M059J (cell line): ENCODE results near the gene COX6B2. TPM values are rescaled to one million over a fixed set of nuclear protein-coding genes. Genes with fewer than 3 reads are reported as not detected.

Experiments
- DNase-seq: peaks from one replicate; pipeline ENCODE4 v3.0.0-alpha.2; 2012; ENCODE audit warnings: low read depth
- total RNA-seq: library from RNA; depleted of rRNA; stranded (reverse); fragments of >200 nt; shearing (Covaris generic); gene quantifications from 2 replicates; pipeline ENCODE4 v1.2.3, GENCODE V29; 2014

Gene COX6B2
- total RNA-seq, 1 experiment from 2014 or later: 0.30 TPM

DNA sequence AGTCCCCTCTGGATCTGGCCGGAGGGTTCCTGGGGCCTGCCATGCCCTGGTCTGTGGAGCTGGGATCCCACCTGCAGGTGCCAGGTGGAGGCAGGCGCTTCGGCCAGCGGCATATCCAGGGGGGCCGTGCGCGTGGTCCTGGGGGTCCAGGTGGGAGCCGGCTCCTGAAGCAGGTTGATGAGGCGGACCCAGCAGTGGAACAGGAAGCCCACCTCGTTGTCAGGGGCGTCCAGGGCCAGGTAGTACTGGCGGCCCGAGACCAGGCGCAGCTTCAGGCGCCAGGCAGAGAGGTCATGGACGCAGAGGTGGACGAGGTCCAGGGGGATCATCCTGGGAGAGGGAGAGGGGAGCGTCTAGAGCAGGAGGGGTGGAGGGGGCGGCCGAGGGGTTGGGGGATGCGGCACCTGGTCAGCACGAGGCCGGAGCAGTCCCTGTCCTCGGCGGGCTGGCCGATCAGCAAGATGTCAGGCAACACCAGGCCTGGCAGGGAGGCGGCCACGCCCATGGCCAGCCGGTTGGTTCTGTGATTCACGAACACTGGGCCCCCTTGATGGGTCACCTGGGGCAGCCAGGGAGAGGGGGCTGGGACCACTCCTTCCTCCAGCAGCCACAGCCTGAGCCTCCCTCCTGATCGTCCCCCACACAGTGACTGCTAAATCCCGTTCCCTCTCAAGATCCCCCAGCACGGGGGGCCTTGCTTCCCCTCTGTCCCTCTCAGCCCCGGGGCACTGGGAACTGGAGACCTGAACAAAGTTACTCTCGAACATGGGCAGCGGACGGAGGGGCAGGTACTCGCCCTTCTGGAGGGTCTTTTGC is 7.9 kb upstream of the COX6B2 start:
- DNase-seq: no peak

DNA sequence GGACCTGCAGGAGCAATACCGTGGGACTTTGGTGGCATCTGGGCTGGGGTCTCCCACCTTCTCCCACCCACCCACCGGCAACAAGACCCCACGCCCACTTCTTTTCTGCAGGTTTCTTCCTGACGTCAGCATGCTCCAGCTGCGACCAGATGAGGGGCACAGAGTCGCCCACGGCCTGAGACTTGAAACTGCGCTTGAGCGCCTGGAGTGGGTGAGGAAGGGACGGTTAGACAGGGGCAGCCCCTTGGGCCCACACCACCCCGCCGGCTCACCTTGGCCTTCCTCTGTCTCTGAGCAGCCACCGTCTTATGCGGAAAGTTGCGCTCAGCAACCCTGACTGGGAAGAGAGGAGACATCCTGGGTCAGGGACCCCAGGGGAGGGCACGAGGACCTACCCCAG is 6.4 kb upstream of the COX6B2 start:
- DNase-seq: no peak

DNA sequence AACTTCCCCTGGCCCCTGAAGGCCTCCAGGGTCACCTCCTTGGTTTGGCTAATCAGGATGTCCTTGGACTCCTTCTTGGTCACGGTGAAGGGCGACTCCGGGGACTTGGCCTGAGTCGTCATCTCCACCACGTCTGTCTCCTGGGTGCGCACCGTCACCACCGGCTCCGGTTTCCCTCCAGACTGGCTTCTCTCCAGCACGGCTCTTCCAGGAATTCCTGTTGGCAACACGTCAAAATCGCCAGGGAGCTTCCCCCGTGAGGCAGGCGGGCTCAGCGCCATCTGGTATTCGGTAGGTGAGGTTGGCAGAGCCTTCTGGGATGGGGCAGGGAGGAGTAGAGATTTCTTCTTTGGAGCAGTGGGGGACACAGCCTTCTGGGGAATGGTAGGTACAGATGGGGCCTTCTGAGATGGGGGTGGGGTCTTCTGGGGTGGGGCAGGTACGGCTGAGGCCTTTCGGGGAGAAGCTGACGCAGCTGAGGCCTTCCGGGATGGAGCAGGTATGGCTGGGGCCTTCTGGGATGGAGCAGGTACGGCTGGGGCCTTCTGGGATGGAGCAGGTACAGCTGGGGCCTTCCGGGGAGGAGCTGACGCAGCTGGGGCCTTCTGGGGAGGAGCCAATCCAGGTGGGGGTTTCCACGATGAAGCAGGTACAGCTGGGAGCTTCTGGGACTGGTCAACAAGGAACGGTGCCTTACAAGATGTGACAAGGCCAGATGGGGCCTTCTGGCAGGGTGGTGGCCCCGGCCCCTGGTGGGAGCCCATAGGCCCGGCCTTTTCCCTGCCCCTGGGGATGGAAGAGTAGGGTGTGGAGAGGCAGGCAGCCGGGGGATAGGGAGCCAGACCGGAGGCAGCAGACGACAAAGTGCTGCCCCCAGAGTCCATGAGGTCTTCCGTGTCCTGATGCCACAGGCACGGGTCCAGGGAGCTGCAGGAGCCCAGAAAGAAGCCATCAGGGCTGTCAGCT is 4.7 kb upstream of the COX6B2 start:
- no peak for DNase-seq

DNA sequence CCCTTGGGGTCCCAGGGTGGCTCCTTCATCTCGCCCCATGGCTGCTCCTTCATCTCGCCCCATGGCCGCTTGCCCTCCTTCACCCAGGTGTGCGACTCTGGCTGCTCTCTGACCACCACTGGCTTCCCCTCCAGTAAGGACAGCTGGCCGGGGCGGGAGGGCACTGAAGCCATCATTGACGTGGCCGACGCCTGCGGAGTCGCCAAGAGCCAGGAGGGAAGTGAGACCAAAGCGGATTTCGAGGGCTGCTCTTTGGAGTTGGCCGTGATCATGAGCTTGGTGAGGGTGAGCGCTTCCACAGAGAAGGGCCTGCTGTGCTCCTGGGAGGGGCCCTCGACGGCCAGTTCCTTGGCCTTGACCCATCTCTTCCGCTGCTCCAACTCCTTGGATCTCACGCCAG is 4.0 kb upstream of the COX6B2 start:
- no peak for DNase-seq

DNA sequence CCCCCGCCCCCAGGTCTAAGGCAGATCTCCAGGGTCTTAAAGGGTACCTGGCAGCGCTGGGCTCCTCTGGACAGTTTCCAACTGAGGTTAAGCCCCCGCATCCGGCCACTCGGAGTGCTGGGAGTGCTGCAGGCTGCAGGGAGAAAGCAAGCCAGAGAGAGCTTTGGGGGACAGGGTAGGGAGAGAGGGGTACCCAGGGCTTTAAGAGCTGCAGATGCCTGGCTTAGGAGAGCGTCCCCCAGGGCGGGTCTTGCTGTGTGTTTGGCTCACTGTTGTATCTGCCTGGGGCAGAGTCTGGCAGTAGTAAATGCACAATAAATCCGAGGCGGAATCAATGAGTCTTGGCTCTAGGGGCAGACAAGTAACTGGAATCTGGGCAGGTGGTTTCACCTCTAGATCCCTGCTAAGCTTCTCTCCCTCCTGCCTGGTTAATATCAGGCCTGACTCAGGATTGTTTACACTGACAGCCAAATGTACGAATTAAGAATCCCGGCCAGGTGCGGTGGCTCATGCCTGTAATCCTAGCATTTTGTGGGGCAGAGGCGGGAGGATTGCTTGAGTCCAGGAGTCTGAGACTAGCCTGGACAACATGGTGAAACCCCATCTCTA is 798 bp upstream of the COX6B2 start:
- DNase-seq: peak; percentile 38

DNA sequence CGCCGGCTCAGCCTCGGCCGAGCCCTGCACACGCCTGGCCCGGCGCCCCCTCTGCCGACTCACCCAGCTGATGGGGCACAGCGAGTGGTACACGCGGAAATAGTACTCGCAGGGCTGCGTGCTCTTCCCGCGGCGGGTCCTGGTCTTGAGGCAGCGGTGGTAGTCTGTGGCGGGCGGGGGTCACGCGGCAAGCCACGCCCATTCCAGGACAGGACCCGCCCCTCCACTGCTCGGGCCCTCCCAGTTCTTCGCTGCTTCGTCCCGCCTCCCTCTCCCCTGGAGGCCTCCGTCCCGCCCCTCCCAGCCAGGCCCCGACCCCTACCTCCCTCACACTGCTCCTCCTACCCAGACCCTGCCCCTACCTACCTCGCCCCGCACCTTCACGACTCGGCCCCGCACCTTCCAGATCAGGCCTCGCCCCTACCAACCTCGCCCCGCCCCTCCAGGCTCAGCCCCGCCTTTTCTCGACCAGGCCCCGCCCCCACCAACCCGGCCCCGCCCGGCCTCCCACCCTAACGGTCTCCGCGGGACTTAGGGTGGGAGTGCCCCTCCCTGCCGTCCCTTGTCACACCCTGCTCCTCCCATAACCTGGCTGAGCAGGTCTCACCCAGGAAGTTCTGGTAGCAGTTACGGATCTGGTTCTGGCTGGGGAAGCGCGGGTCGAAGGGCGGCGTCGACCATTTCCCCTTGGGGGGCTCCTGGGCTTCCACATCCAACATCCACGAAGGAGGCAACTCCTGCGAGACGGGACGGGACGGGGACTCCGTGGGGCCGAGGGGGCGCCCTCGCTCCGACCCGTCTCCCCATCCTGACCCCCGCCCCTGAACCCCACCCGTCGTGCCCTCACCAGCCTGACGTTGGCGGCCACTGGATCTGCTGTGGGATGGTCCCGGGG is 469 bp downstream of the COX6B2 start:
- peak; percentile 53 for DNase-seq

DNA sequence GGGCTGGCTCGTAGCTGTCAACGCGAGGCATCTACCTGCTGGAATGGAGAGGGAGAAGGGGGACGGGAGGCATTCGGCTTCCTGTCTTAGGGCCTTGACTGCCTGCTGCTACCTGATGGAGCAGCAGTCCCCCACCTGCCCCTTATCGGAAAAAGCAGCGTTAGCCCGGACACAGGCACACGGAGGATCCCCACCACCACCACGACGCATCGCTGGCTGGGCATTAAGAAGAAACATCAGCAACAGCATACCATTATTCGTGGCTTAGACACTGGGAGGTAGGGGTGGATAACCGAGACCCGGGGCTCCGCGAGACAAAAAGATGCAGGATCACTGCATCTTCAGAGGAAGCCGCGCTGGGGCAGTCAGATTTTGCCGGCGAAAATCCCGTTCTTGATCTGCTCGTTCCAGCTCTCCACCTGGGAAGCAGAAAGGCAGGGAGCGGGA is 1.1 kb downstream of the COX6B2 start:
- DNase-seq: no peak

DNA sequence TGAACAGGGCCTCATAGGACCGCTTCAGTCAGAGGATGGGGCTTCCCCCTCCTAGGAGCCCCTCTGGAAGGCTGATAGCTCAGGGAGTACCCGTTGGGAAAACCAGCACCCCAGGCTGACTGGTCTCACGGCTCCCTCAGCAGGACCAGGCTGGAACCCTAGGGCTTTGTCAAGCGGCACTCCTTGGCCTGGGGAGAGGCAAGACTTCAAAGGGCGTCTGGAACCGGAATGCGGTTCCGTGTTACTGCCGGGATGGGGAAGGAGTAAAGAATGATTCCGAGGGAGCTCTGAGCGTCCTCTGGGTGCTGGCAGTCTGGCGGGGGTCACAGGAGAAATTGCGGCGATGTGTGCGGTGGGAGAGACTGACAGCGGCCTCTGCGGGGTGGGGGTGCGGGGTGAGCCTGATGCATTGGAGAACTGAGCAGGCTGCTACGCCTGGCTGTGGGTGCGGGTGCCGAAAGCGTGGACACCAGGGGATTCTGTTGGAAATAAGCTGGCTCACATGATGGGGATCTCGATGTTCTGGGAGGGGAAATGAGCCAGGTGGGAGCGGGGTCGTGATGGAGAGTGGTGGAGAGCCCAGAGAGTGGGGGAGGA is 1.9 kb downstream of the COX6B2 start:
- DNase-seq: no peak

DNA sequence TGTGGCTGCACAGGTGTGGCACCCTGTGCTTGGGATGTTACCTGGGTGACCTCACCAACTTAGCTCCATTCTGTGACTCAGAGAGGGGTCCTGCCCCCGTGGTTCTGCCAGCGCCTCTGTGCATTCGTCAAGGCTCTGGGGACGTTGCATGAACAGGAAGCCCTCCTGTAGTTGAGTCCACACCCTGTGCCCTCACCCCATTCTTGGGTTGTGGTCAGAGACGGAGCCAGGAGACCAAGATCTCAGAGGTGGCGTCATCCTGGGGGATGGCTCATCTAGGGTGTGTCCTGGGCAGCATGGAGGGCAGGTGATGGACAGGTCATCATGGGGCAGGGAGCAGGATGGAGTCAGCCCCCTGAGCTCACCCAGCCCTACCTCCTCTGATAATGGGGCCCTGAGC is 2.5 kb downstream of the COX6B2 start:
- peak; percentile 70 for DNase-seq

DNA sequence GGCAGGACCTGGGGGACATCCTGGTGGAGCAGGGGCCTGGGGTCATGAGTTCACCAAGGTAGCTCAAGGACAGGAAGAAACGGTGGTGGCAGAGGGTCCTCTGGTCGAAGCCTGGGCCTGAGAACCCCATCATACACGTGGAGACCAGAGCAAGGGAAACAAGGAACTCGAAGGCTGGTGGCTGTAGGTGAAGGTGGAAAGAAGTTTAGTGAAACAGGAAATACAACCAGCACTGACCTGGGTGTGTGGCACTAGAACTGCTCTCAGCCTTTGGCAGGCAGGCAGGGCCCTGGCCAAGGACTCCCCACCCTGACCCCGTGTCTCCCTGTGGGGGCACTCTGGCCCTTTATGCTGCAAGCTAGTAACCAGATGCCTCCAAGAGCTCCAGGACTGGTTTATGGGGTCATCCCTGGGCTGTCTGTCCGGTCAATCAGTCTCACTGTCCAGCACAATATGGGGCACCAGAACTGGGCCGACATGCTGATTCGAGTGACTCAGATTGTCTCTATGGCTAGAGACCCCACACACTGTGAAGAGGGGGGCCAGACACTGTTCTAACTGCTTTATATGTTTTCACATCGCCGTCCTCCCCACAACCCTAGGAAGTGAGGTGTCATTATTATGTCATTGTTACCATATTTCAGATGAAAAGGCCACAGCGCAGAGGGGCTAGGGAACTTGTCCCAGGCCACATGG is 3.8 kb downstream of the COX6B2 start:
- no peak for DNase-seq

DNA sequence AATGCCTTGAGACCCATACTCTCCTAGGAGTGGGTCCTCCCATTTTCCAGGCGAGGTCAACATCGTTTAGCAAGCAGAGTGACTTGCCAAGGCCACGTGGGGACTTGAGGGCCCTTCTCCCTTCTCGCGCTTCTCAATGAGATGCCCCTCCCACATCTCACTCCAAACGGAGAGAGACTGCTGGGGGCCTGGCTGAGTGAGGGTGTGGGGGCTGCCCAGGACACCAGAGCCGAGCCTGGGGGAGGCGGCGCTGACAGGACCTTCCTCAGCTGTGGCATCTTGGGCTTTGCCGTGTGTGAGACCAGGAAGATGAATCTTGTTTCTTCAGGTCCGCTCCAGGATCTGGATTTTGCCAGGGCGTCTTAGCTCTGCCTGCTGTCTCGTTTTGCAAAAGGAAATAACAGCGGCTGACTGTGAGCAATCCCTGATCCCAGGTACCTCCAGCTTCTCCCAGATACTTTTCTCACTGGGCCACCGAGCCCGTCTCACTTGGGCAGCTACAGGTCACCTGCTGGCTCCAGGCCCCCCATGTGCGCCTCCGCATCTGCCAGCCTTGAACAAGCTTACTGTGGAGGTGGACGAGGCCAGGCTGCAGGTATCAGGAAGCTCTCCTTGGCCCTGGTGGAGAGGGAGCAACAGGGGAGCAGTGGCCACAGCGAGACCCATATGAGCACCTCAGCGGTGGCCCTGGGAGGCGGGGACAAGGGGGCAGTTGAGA is 6.0 kb downstream of the COX6B2 start:
- no peak for DNase-seq

DNA sequence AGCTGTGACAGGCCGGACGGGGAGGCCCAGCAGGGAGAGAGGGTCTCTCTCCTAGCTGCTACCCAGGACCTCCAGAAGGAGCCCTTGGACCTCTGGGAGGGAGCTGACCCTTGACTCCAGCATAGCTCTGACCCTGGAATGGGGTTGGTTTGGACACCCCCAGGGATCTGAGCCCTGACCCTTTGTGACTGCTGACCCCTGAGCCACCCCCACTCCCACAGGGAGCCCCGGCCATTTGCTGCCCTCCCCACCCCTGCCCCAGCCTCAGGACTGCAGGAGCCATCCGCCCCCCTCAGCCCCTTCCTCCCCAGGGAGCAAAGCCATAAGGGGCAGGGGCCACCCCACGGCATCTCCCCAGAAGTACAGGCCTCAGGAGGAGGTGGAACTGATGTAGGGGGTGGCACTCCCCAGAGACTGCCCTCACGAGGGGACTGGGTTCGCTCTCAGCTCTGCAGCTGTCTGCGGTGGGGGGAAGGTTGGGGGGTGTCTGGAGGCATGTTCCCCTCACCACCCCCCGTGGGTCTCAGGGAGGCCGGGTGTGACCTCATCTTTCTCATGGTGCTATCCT is 7.0 kb downstream of the COX6B2 start:
- DNase-seq: no peak

DNA sequence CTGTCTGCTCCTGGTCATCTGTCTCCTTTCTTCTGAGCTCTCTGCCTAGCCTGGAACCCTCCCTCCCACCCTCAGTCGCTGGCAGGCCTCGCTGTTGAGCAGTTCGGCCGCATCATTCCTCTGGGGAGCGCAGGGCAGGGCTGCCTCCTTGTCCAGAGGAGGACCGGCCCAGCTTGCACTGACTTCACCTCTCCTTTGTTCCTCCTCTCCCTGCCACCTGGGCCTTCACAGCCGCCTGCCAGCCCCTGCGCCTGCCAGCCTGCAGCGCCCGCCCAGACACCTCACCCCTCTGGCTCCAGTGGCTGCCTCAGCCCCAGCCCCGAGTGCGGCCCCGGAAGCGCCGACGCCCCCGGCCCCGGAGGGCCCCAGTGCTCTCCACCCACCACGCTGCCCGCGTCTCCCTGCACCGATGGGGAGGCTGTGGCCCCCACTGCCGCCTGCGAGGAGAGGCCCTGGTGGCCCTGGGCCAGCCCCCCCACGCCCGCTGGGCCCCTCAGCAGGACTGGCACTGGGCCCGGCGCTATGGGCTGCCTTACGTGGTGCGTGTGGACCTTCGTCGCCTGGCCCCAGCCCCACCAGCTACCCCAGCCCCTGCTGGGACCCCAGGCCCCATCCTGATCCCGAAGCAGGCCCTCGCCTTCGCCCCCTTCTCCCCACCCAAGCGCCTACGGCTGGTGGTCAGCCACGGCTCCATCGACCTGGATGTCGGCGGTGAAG is 7.6 kb downstream of the COX6B2 start:
- no peak for DNase-seq

DNA sequence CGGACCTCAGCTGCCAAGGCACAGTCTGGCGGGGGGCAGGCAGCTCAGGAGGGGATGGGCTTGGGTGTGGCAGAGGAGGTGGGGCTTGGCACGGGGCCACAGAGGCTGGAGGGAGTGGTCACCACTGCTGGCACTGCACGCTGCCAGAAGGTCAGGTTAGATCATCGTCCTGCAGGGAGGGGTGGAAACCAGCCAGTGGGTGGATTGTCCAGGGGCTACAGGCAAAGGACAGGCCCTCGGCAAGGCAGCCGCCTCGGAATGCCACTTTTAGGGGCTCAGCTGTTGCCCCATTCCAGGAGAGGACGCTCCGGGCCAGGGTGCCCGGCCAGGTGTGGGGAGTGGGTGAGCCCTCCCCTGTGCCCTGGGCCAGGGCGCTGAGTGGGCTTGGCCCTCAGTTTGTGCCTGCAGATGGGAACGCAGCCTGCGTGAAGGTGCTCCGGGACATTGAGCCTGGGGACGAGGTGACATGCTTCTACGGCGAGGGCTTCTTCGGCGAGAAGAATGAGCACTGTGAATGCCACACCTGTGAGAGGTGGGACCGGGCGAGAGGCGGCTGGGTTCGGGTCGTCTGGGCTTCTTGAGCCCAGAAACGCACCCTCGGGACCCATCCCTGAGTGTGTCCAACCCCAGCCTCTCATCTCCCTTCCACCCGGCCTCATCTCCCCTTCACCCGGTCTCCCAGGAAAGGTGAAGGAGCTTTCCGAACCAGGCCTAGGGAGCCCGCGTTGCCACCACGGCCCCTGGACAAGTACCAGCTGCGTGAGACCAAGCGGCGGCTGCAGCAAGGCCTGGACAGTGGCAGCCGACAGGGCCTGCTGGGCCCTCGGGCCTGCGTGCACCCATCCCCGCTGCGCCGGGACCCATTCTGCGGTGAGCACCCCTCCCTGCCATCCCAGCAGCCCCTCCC is 8.4 kb downstream of the COX6B2 start:
- DNase-seq: no peak

DNA sequence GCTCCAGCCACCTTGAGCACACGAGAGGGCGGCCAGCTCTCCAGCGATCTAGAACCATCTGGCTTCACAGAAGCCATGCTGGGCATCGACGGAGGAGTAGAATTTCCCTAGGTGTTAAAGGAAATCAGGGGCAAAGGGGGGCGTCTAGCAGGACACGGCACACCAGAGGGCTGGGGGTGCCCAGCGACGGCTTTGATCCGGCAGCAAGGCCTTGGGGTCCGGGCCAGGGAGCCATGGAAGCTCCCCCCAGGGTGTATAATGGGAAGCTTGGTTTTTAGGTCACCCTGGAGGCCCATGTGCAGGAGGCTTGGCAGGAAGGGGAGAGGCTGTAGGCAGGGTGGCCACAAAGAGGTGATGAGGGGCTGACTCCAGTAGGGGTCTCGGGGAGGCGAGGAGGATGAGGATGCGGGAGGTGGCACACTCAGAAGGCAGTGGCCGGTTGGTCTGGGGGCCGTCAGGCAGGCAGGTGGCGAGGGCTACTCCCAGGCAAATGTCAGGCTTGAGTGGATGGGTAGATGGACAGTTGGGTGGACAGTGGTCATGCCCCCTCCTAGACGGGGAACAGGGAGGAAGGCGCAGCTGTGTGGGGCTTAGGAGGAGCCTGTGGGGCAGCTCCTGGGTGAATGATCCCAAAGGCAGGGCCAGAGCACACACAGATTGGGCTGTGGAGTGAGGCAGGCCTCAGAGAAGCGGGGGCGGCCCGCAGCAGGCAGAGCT is 9.3 kb downstream of the COX6B2 start:
- no peak for DNase-seq

DNA sequence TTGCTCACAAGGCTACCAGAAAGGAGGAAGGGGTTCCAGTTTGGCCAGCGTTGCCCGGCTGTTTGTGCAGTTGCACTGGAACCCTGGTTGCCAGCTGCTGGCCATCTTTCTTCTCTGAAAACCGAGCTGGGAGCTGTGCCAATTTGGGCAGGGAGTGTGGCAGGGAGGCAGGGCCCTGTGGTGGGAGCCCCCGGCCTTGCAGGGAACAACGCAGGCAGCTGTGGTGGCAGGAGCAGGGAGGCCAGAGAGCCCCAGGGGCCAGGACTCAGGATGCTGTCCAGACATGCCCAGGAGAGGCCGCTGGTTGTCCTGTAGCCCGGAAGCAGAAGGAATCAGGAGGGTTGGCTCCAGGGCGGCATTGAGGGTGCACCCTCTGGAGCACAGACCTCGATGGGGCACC is 10.1 kb downstream of the COX6B2 start:
- peak; percentile 45 for DNase-seq
